Keratinocyte (primary cell): Measurements from ENCODE around the gene ERVMER34-1. TPM values are rescaled to one million over a fixed set of nuclear protein-coding genes. Genes with fewer than 3 reads are reported as not detected.

ENCODE experiments used
- DNase-seq: peaks from one replicate; pipeline ENCODE4 v3.0.0-alpha.2; 2011; ENCODE audit warnings: low read depth, missing footprints, low spot score
- FAIRE-seq: peaks from 2 replicates; lab custom pipeline; 2011; peaks lifted over from hg19 to GRCh38; lab: Jason Lieb, UNC
- H2AFZ ChIP-seq: 2 replicates; pipeline ENCODE4 v1.6.0; 2012; ENCODE audit warnings: low read length, control low read depth, inconsistent platforms; ENCODE audit not compliant: control insufficient read depth
- H3K27ac ChIP-seq: 2 replicates; pipeline ENCODE4 v1.5.1; 2011; ENCODE audit warnings: low read length; ENCODE audit not compliant: control insufficient read depth, insufficient read depth
- H3K27me3 ChIP-seq: 3 replicates; pipeline ENCODE4 v1.6.0; 2011; ENCODE audit warnings: low read length; ENCODE audit not compliant: control insufficient read depth, insufficient read depth; ENCODE audit errors: extremely low read depth
- H3K36me3 ChIP-seq, 2 experiments: 2 replicates in 1 of 2; 3 replicates in 1 of 2; pipeline ENCODE4 v1.5.1; 2011; ENCODE audit warnings: low read length in 2 of 2, mild to moderate bottlenecking in 1 of 2; ENCODE audit not compliant: control insufficient read depth in 2 of 2, insufficient read depth in 2 of 2; ENCODE audit errors: extremely low read depth in 1 of 2
- H3K4me1 ChIP-seq: 3 replicates; pipeline ENCODE4 v1.5.1; 2011; ENCODE audit warnings: low read length; ENCODE audit not compliant: control insufficient read depth, insufficient read depth; ENCODE audit errors: extremely low read depth
- H3K4me2 ChIP-seq: 3 replicates; pipeline ENCODE4 v1.6.0; 2011; ENCODE audit warnings: low read depth, low read length; ENCODE audit not compliant: control insufficient read depth, insufficient read depth; ENCODE audit errors: extremely low read depth
- H3K4me3 ChIP-seq, 3 experiments: fragments of 200-600 bp in 1 of 3; sonication (generic) in 1 of 3; 2 replicates in 2 of 3; 3 replicates in 1 of 3; pipeline ENCODE4 v1.5.1; 2011 to 2016; ENCODE audit warnings: low read length in 3 of 3, mild to moderate bottlenecking in 3 of 3, control low read depth in 2 of 3, inconsistent platforms in 1 of 3, low read depth in 1 of 3, mixed read lengths in 1 of 3, mixed run types in 1 of 3, moderate library complexity in 1 of 3; ENCODE audit not compliant: control insufficient read depth in 2 of 3, insufficient read depth in 2 of 3; ENCODE audit errors: extremely low read depth in 1 of 3
- H3K79me2 ChIP-seq: 2 replicates; pipeline ENCODE4 v1.6.0; 2012; ENCODE audit warnings: low read length; ENCODE audit not compliant: control insufficient read depth, insufficient read depth
- H3K9ac ChIP-seq: 3 replicates; pipeline ENCODE4 v1.6.0; 2011; ENCODE audit warnings: low read length; ENCODE audit not compliant: control insufficient read depth, insufficient read depth; ENCODE audit errors: extremely low read depth
- H3K9me1 ChIP-seq: 3 replicates; pipeline ENCODE4 v1.6.0; 2011; ENCODE audit warnings: low read length; ENCODE audit not compliant: control insufficient read depth, insufficient read depth; ENCODE audit errors: extremely low read depth
- H3K9me3 ChIP-seq: 2 replicates; pipeline ENCODE4 v1.5.1; 2012; ENCODE audit warnings: low read depth, low read length; ENCODE audit not compliant: control insufficient read depth
- H4K20me1 ChIP-seq: 3 replicates; pipeline ENCODE4 v1.6.0; 2011; ENCODE audit warnings: low read length; ENCODE audit not compliant: control insufficient read depth, insufficient read depth; ENCODE audit errors: extremely low read depth
- EZH2 ChIP-seq: IDR thresholded peaks from one replicate; pipeline ENCODE4 v1.6.1; 2012; ENCODE audit warnings: inconsistent platforms, mild to moderate bottlenecking, low read length, moderate library complexity
- dilution Hi-C: fragments of 300-500 bp; cut with MboI; formaldehyde crosslinking; loops from one replicate; pipeline ENCODE4 v1.7.0; 2020; ENCODE audit warnings: low sequenced_read_pairs; ENCODE audit not compliant: extremely low pct_ligation_motif_present
- polyA plus RNA-seq, 5 experiments: library from polyadenylated mRNA; depleted of rRNA in 3 of 5; stranded (reverse) in 3 of 5; stranded (forward) in 1 of 5; unstranded in 1 of 5; fragments of >200 nt; gene quantifications; 1 replicate in 1 of 5; 2 replicates in 3 of 5; 3 replicates in 1 of 5; pipeline versions ENCODE4 v1.2.1 to v1.2.3, GENCODE V29; 2011 to 2012; ENCODE audit warnings: missing spikeins in 2 of 5, low read depth in 1 of 5, low replicate concordance in 1 of 5
- TF ChIP-seq, protein P1 (sequence below), 3 experiments: IDR thresholded peaks in 1 of 3; conservative IDR thresholded peaks in 1 of 3; optimal IDR thresholded peaks in 1 of 3; 2 replicates in 2 of 3; 3 replicates in 1 of 3; pipeline versions ENCODE3 to v1.5.1; 2011; ENCODE audit warnings: low read length in 3 of 3, mild to moderate bottlenecking in 3 of 3, moderate library complexity in 2 of 3, control low read depth in 1 of 3, inconsistent platforms in 1 of 3; ENCODE audit not compliant: insufficient read depth in 2 of 3; ENCODE audit errors: extremely low read depth in 1 of 3

The ERVMER34-1 gene
- polyA plus RNA-seq, 1 donor (not counting 4 experiments of a cell fraction or from before 2014, with no cell fraction given) = 4.3 TPM

DNA sequence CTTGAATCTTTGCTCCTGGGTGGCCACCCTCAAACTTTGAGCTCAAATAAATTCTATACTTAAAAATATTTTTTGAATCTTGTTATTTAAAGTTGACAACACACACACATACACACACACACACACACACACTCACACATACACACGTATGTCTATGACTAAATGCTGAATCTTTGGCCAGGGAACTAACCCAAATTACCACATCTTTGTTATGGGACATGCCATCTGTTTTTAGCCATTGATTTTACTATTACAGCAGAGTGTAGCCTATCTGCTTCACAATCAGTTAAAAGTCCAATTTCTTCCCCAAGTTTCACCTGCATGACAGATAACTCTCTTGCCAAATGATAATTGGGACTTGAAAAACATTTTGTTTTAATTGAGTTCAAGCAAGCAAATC is 47.1 kb downstream of the ERVMER34-1 start:
- Histone ChIP-seq H3K9me1 (no peaks in the 10 kb centered on the region), H2AFZ (no peak overlapping the region), H3K4me3 (no peak overlapping the region), H3K9me3 (no peaks in the 10 kb centered on the region), H3K4me2 (no peak overlapping the region), H3K9ac (no peak overlapping the region), H3K79me2 (no peaks in the 10 kb centered on the region), H3K4me1 (no peaks in the 10 kb centered on the region), H4K20me1 (no peaks in the 10 kb centered on the region), H3K27me3 (no peaks in the 10 kb centered on the region), H3K36me3 (no peaks in the 10 kb centered on the region), H3K27ac (no peak overlapping the region)
- FAIRE-seq = no peak
- DNase-seq = no peak
- dilution Hi-C loops = no loop called here
- TF ChIP-seq, protein P1, sequence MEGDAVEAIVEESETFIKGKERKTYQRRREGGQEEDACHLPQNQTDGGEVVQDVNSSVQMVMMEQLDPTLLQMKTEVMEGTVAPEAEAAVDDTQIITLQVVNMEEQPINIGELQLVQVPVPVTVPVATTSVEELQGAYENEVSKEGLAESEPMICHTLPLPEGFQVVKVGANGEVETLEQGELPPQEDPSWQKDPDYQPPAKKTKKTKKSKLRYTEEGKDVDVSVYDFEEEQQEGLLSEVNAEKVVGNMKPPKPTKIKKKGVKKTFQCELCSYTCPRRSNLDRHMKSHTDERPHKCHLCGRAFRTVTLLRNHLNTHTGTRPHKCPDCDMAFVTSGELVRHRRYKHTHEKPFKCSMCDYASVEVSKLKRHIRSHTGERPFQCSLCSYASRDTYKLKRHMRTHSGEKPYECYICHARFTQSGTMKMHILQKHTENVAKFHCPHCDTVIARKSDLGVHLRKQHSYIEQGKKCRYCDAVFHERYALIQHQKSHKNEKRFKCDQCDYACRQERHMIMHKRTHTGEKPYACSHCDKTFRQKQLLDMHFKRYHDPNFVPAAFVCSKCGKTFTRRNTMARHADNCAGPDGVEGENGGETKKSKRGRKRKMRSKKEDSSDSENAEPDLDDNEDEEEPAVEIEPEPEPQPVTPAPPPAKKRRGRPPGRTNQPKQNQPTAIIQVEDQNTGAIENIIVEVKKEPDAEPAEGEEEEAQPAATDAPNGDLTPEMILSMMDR (optimal IDR thresholded peaks at IDR 0.05 in 1 of 3, IDR thresholded peaks at IDR 0.05 in 1 of 3, conservative IDR thresholded peaks at IDR 0.05 in 1 of 3; ENCODE audit: extremely low read depth in 1 of 3, insufficient read depth in 2 of 3, low read length in 3 of 3) = no peak
- no peak for TF ChIP-seq EZH2

GRCh38 chr4:52701207-52701606 is 50.0 kb downstream of the ERVMER34-1 start:
- no peak overlapping the region for H3K9ac ChIP-seq
- H3K4me3 ChIP-seq = no peak overlapping the region
- no peaks in the 10 kb centered on the region for H3K4me1 ChIP-seq
- H2AFZ ChIP-seq = no peak overlapping the region
- DNase-seq (no peak), FAIRE-seq (no peak)
- H3K36me3 ChIP-seq = no peaks in the 10 kb centered on the region
- TF ChIP-seq, protein P1 (optimal IDR thresholded peaks at IDR 0.05 in 1 of 3, IDR thresholded peaks at IDR 0.05 in 1 of 3, conservative IDR thresholded peaks at IDR 0.05 in 1 of 3; ENCODE audit: extremely low read depth in 1 of 3, insufficient read depth in 2 of 3, low read length in 3 of 3) = no peak
- TF ChIP-seq EZH2 = no peak
- H3K9me1 ChIP-seq = no peaks in the 10 kb centered on the region
- H3K4me2 ChIP-seq = no peak overlapping the region
- no peaks in the 10 kb centered on the region for H3K27me3 ChIP-seq
- no peaks in the 10 kb centered on the region for H4K20me1 ChIP-seq
- no peak overlapping the region for H3K27ac ChIP-seq
- dilution Hi-C loops = no loop called here
- no peaks in the 10 kb centered on the region for H3K9me3 ChIP-seq
- H3K79me2 ChIP-seq = no peaks in the 10 kb centered on the region
